GM18520 (cell line): Measurements from ENCODE around the gene ADIG.

Source experiments
- ATAC-seq: cut with Tn5 transposase; IDR thresholded peaks from one replicate; pipeline ENCODE4 v1.9.1; 2021; ENCODE audit not compliant: unreplicated experiment

ADIG gene

GRCh38 chr20:38581013-38581412 lies at the start of gene ADIG:
Gene ADIG, plus strand, starts transcription at chr20:38581197. Its CDS starts 54 bp downstream, at chr20:38581251.
- ATAC-seq: no peak

DNA sequence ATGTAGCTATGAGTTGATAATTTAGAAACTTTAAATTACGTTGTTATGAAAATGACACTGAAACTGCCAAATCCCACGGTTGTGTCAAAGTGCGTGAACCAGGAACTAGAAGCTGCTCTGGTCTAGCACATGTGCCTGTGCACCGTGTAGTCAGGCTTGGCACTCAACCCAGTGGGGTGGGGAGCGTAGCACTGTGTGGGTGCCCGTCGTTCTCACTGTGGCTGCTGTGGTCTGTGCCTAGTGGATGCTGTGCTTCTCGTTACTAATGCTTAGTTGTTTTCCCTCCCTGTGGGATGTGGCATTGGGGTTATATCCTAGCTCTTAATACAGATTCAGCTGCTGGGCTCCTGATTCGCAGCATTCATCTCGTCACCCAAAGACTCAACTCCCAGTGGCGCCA lies 46.2 kb upstream of the ADIG start:
- ATAC-seq: no peak

- ATAC-seq: no peak
These were observed 44.7 kb upstream of the ADIG start for GRCh38 chr20:38536310-38536709.

DNA sequence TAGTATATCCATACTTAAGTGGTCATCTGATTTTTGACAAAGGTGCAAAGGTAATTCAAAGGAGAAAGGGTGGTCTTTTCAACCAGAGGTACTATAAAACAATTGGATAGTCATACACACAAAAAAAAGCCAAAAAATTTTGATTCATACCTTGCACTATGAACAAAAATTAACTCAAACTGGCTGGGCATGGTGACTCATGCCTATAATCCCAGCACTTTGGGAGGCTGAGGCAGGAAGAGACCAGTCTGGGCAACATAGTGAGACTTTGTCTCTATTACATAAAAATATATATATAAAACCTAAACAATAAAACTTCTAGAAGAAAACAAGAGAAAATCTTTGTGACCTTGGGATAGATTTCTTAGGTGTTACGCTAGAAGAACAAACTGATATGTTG lies 43.8 kb upstream of the ADIG start:
- no peak for ATAC-seq

DNA sequence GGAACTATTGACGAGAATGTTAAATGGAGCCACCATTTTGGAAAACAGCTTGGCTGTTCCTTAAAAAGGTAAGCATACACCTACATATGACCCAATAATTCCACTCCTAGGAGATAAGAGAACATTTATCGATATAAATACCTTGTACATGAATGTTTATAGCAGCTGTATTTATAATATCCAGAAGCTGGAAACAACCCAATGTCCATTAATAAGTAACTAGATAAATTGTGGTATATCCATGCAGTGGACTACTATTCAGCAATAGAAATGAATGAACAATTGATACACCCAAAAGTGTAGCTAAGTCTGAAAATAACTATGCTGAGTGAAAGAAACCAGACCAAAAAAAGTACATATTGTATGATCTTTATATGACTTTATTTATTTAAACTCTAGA lies 42.2 kb upstream of the ADIG start:
- ATAC-seq: no peak

DNA sequence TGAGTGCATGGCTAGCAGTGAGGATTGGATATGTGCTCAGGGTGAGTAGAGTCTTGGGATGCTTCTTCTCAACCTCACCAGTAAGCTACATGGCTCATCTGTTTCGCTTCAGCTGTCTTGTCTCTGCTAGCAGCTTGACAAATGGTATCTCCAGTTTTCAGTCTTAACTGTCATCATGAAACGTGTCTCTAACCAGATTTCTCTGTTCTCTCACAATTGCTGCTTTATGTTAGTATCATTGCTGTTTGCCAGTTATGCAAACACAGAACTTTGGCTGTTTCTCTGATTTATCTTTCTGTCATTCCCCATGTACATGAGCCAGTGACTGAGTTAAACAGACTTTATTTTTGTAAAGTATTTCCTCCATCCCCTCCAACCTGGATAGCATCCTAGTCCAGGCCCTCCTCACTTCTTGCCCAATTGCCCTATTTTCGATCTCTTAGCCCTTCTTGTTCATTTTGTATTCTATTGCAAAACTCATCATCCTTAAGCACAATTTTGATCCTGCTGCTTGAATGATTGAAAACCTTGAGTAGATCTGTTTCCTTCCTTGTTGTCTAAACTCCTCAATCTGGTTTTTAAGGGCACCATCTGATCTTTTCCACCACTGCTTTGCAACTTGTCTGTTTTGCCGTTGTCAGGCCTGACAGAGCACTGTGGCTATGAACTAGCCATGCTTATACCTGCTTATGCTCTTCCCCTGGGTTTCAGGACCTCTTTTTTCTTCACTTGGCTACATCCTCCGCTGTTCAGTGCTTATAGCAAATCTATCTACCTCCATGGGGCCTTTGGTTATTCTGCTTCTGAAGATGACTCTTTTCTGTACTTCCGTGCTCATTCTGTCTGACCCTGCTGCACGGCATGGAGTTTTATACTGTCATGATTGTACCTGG lies 37.7 kb upstream of the ADIG start:
- no peak for ATAC-seq

DNA sequence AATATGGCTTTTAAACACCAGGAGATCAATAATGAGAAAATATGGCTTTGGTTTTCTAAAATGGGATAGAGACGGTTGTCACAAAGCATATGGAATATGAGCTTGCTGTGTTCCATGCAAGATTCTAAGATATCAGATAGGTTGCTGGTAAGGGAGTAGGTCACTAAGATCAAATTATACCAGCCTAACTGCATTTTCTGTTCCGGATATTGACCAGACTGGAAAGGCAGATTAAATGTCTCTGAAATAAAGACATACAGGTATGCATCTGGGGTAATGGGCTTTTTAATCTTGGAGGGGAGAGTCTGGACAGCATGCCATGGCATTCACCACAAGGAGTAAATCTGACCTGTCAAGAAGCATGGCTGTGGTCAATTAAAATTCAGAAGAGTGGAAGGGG lies 35.2 kb upstream of the ADIG start:
- no peak for ATAC-seq

DNA sequence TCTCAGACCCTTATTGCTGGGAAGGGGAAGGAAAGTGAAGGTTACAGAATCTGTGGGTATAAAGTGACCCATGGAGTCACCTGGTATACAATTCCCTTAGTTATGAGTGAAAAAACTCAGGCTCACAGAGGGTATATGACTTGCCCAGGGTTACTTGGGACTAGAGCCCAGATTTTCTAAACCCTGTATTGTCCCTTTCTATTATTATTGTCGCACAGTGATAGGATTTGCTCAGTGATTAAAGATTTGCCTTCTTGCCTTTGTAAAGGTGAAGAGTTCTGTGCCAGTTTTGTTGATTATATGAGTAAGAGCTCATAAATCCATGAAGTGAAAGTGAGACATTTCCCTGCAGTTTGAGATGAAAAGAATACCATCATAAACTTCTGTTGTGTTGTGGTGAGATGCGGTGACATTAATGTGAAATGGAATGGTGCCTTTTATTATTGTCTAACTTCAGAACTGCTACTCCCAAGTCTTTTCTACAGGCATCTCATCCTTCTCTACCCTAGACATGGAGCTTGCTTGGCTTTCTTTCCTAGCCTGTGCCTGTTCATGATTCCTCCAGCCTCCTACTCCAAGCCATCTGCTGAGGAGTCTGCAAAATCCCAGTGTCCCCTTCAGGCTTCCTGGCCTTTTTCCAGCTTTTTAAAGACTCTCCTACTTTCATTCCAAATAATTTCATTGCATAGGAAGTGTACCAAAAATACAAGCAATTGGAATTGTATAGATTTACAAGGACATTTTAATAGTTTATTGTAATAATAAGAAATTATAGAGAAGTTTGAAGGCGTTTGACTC lies 33.5 kb upstream of the ADIG start:
- no peak for ATAC-seq

- ATAC-seq: no peak
These were observed 32.5 kb upstream of the ADIG start for GRCh38 chr20:38548356-38549083.

DNA sequence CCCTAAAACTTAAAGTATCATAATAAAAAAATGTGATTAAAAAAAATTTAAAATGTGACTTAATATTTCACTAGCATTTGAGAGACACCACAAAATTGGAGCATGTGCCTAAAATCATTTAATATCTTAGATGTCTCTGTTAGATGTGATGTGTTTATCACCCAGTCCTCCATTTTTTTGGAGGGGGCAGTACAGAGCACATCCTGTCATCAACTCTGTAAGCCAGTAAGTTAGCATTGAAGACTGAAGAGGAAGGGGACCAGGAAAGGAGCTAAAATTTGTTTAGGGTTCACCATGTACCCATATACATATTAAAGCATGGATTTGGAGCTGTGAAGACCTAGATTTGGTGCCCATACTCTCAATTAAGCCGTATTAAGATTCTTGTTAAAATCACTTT lies 30.7 kb upstream of the ADIG start:
- no peak for ATAC-seq

DNA sequence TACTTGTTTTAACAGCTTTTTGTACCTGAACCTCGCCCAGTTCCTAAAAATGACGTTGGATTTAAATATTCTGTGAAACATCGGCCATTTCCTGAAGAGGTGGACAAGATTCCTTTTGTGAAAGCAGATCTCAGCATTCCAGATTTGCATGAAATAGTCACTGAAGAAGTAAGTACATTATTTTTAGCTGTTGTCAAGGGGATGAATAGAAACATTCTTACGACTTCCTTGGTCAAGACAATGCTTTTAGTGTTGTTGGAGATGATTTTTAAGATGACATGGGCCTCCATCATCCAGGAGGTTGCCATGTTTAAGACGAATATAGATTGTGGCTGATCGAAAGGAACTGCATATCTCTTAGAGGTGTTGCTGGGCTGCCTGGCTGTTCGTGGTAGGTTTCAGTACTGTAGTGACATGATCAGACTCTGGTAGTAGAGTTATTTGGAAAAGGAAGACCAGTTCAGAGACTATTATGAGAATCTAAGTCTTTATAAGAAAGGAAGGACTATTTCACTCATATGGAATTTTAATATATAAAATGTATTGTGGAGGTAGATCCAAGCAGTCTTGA lies 29.9 kb upstream of the ADIG start:
- no peak for ATAC-seq

- no peak for ATAC-seq
These were observed 26.0 kb upstream of the ADIG start for GRCh38 chr20:38554986-38555385.

GRCh38 chr20:38555395-38555794 lies 25.6 kb upstream of the ADIG start:
- no peak for ATAC-seq

GRCh38 chr20:38557174-38557573 lies 23.8 kb upstream of the ADIG start:
- no peak for ATAC-seq

DNA sequence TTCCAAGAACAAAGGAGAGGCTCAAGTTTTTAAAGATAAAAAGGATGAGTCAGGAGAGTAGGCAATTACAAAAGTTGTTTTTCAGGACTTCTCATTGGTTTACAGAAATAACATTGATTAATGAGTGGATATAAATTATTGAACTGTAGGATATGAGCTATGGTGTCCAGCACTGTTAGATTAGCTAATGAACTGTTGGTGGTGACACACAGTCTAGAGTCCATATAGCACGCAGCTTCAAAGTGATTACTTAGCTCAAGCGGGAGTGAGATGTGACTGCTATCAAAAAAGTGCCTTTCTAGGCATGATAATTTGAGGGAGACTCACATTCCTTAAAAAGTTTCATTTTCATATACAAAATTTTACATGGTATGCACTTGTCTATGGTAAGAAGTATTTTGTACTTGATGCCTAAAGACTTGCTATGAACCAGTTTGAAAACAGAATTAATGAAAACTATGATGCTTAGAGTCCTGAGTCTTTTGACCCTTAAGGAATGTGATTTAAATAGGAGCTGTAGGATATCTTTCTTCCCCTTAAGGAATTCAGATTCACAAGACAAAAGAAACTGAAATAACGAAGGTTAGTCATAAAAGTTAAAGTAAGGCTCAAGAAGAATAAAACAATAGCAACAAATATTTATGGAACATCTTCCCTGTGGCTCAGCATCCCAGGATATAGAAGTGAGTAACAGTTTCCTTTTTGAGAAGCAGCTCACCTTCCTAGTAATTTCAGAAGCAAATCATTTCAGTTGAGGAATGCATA lies 22.2 kb upstream of the ADIG start:
- ATAC-seq: no peak

DNA sequence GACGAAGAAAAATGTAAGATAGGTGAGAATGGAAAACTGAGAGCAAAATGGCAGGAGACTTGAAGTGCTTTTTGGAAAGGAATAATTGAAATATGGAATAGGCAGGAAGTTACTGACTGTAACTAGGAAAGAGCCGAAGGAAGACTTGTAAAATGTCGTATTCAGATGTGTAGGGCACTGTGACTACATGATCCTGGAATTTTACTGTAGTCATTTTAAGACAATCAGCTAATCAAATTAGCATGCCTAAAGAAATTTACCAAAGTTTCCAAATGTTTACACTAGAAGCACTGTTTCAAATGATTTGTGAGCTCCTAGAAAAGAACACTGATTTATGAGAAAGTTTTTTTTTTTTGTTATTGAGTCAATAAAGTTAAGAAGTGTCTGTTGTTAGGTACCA lies 21.2 kb upstream of the ADIG start:
- ATAC-seq: no peak

DNA sequence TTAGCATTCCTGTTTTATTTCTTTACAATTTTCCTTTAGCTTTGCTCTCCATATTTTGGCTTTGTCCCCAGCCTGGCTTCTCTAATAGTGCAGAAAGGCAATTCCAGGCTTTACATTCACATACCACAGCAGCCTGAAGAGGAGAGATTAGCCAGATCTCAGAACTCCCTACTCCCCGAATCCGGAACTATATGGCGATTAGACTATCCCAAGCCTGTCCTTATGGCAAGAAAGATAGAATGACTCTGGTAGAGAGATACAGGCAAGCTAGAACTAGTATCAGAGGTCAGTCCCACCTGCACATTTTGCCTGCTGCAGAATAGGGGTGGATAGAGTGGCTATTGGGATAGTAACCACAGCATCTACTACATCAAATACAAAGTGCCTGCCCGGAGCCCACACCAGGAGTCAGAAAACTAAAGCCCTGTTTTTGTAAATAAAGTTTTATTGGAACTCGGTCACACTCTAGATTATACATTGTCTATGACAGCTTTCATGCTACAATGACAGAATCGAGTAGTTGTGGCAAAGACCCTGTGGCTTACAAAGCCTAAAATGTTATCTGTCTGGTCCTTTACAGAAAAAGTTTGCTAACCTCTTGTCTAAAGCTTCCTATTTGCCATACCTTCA lies 17.1 kb upstream of the ADIG start:
- ATAC-seq: no peak

DNA sequence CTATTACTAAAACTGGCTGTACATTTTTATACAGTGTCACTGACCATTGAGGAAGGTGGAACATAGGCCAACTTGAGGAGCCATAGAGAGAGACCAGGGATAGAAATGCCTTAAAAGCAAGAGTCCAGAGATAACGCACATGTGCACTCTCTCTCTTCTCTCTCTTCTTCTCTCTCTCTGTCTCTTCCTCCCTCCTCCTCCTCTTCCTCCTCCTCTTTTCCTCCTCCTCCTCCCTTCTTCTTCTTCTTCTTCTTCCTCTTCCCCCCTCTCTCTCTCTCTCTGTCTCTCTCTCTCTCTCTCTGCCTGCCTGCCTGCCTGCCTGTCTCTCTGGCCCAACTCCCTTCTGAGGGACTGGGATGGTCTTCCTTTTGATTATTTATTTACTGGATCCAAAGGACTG lies 16.3 kb upstream of the ADIG start:
- no peak for ATAC-seq

GRCh38 chr20:38566036-38566598 lies 14.9 kb upstream of the ADIG start:
- no peak for ATAC-seq
